HepG2 (cell line): ENCODE data around the gene MICB. TPM values are rescaled to one million over a fixed set of nuclear protein-coding genes. Genes with fewer than 3 reads are reported as not detected.
A peak's percentile ranks its signal among the peaks of the same experiment; 100 is the strongest.

Experiments
- ATF1 ChIP-seq: IDR thresholded peaks from 2 replicates; pipeline ENCODE4 v1.6.1; 2016; ENCODE audit warnings: mild to moderate bottlenecking, control low read depth
- CBFB ChIP-seq: sonication (generic); formaldehyde crosslinking; IDR thresholded peaks from 2 replicates; pipeline ENCODE4 v1.4.0; 2020; ENCODE audit warnings: missing genetic modification reagents
- E2F2 ChIP-seq: sonication (generic); formaldehyde crosslinking; IDR thresholded peaks from 2 replicates; pipeline ENCODE4 v1.4.0; 2020; ENCODE audit warnings: missing genetic modification reagents, borderline replicate concordance
- EEA1 ChIP-seq: sonication (generic); formaldehyde crosslinking; IDR thresholded peaks from 2 replicates; pipeline ENCODE4 v1.5.1; 2020; ENCODE audit warnings: mild to moderate bottlenecking, missing genetic modification reagents, borderline replicate concordance
- JDP2 ChIP-seq: sonication (generic); formaldehyde crosslinking; IDR thresholded peaks from 2 replicates; pipeline ENCODE4 v1.8.1; 2022; ENCODE audit warnings: missing genetic modification reagents, borderline replicate concordance
- MLLT10 ChIP-seq: sonication (generic); formaldehyde crosslinking; IDR thresholded peaks from 2 replicates; pipeline ENCODE4 v1.4.0; 2020; ENCODE audit warnings: missing genetic modification reagents
- MLX ChIP-seq: IDR thresholded peaks from 2 replicates; pipeline ENCODE4 v1.6.1; 2016
- MNT ChIP-seq: fragments of 450-650 bp; IDR thresholded peaks from 2 replicates; pipeline ENCODE4 v1.6.1; 2016
- NCOA5 ChIP-seq: sonication (generic); formaldehyde crosslinking; IDR thresholded peaks from 2 replicates; pipeline ENCODE4 v1.4.0; 2020; ENCODE audit warnings: missing genetic modification reagents
- NFATC3 ChIP-seq: sonication (generic); formaldehyde crosslinking; IDR thresholded peaks from 2 replicates; pipeline ENCODE4 v1.5.1; 2020; ENCODE audit warnings: mild to moderate bottlenecking, missing genetic modification reagents
- POGZ ChIP-seq: sonication (generic); formaldehyde crosslinking; IDR thresholded peaks from 2 replicates; pipeline ENCODE4 v1.4.0; 2020; ENCODE audit warnings: mild to moderate bottlenecking, missing genetic modification reagents
- SP2 ChIP-seq: sonication (generic); formaldehyde crosslinking; IDR thresholded peaks from 2 replicates; pipeline ENCODE4 v1.5.1; 2020; ENCODE audit warnings: mild to moderate bottlenecking, missing genetic modification reagents
- SUZ12 ChIP-seq: fragments of 150-350 bp; IDR thresholded peaks from 2 replicates; pipeline ENCODE4 v1.6.1; 2014; ENCODE audit warnings: low read depth, low read length
- TARDBP ChIP-seq: sonication (generic); formaldehyde crosslinking; IDR thresholded peaks from 2 replicates; pipeline ENCODE4 v1.8.0; 2022; ENCODE audit warnings: mild to moderate bottlenecking, missing genetic modification reagents
- TSC22D2 ChIP-seq: sonication (generic); formaldehyde crosslinking; IDR thresholded peaks from 2 replicates; pipeline ENCODE4 v1.5.1; 2020; ENCODE audit warnings: missing genetic modification reagents, mild to moderate bottlenecking, borderline replicate concordance
- ZBTB3 ChIP-seq: sonication (generic); formaldehyde crosslinking; IDR thresholded peaks from 2 replicates; pipeline ENCODE4 v1.4.0; 2020; ENCODE audit warnings: low read depth, mild to moderate bottlenecking, moderate library complexity, missing genetic modification reagents, borderline replicate concordance
- ZFP82 ChIP-seq: sonication (generic); formaldehyde crosslinking; IDR thresholded peaks from 2 replicates; pipeline ENCODE4 v1.5.1; 2020; ENCODE audit warnings: mild to moderate bottlenecking, missing genetic modification reagents, borderline replicate concordance
- ZFYVE20 ChIP-seq: sonication (generic); formaldehyde crosslinking; IDR thresholded peaks from 2 replicates; pipeline ENCODE4 v1.8.0; 2023; ENCODE audit warnings: low read depth, mild to moderate bottlenecking, moderate library complexity, missing genetic modification reagents, borderline replicate concordance
- ZNF3 ChIP-seq: IDR thresholded peaks from 2 replicates; pipeline ENCODE4 v1.7.0; 2017; ENCODE audit warnings: inconsistent platforms
- ZNF33A ChIP-seq: sonication (generic); formaldehyde crosslinking; IDR thresholded peaks from 2 replicates; pipeline ENCODE4 v1.5.1; 2020; ENCODE audit warnings: missing genetic modification reagents, mild to moderate bottlenecking, moderate library complexity, borderline replicate concordance
- ZNF567 ChIP-seq: sonication (generic); formaldehyde crosslinking; IDR thresholded peaks from 2 replicates; pipeline ENCODE4 v1.8.1; 2023; ENCODE audit warnings: mild to moderate bottlenecking, missing genetic modification reagents, borderline replicate concordance
- ZNF792 ChIP-seq: IDR thresholded peaks from 2 replicates; pipeline ENCODE4 v1.6.1; 2016
- ZNF879 ChIP-seq: sonication (generic); formaldehyde crosslinking; IDR thresholded peaks from 2 replicates; pipeline ENCODE4 v1.8.1; 2023; ENCODE audit warnings: missing genetic modification reagents
- ZSCAN25 ChIP-seq: sonication (generic); formaldehyde crosslinking; IDR thresholded peaks from 2 replicates; pipeline ENCODE4 v1.8.0; 2022; ENCODE audit warnings: mild to moderate bottlenecking, missing genetic modification reagents
- polyA plus RNA-seq, 8 experiments: library from polyadenylated mRNA; depleted of rRNA in 3 of 8; stranded (reverse) in 7 of 8; unstranded in 1 of 8; fragments of >200 nt; fragmentation: Illumina TruSeq in 4 of 8; extraction: Trizol in 4 of 8; gene quantifications; 2 replicates each; pipeline versions ENCODE4 v1.2.1 to v1.2.3, GENCODE V29; 2011 to 2016; ENCODE audit warnings: low read depth in 4 of 8, missing spikeins in 1 of 8, mixed read lengths in 1 of 8; ENCODE audit not compliant: insufficient read depth in 1 of 8
- total RNA-seq, 5 experiments: library from RNA; depleted of rRNA; stranded (reverse); fragments of >200 nt; fragmentation: Illumina TruSeq; extraction: Trizol; gene quantifications; 2 replicates each; pipeline ENCODE4 v1.2.3, GENCODE V29; 2016; ENCODE audit warnings: low read depth in 1 of 5
- TF ChIP-seq, protein P1 (sequence below): sonication (generic); formaldehyde crosslinking; IDR thresholded peaks from 2 replicates; pipeline ENCODE4 v1.5.0; 2020; ENCODE audit warnings: mild to moderate bottlenecking, missing genetic modification reagents
- TF ChIP-seq, protein P2 (sequence below): sonication (generic); formaldehyde crosslinking; IDR thresholded peaks from 2 replicates; pipeline ENCODE4 v1.4.0; 2020; ENCODE audit warnings: missing genetic modification reagents, borderline replicate concordance

Gene MICB
- total and polyA plus RNA-seq, 2 of the 13 experiments (the other 11 are each of a cell fraction or from before 2014, with no cell fraction given) = 12.5 to 12.8 TPM

DNA sequence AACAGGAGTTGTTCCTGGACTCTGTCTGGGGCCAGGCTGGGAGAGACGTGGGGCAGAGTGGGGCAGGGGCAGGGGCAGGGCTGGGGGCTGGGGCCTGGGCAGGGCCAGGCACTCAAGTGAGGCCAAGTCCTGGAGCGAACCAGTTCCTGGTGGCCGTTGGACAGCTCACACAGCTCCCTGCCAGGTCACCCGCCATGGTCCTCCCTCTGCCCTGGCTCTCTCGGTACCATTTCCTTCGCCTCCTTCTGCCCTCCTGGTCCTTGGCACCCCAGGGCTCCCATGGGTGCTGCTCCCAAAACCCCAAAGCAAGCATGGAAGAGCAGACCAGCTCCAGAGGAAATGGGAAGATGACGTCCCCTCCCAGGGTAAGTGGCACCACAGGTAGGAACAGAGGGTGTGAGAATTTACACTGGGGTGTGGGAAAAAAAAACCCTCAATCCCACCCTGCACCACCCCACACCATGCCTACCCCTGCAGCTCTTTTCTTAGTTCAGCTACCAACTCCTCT is 30.9 kb downstream of the MICB start, which contains the start of gene MCCD1 (continued):
- TF ChIP-seq POGZ (CRISPR knock-in tag) (no peak), CBFB (CRISPR knock-in tag) (no peak), SUZ12 (no peak), MLLT10 (CRISPR knock-in tag) (no peak), ZBTB3 (CRISPR knock-in tag) (no peak), E2F2 (CRISPR knock-in tag) (no peak), ZFP82 (CRISPR knock-in tag) (no peak), TSC22D2 (no peak), SP2 (CRISPR knock-in tag) (no peak), MNT (no peak), ZFYVE20 (no peak), NFATC3 (CRISPR knock-in tag) (no peak), ZSCAN25 (CRISPR knock-in tag) (no peak), TARDBP (CRISPR knock-in tag) (peak; percentile 56), MLX (CRISPR knock-in tag) (no peak), NCOA5 (no peak), EEA1 (0 out of 2 replicates have a peak, but pooled peaks have one; percentile 64), ZNF3 (CRISPR knock-in tag) (no peak), ZNF33A (CRISPR knock-in tag) (no peak), ZNF567 (CRISPR knock-in tag) (no peak), ATF1 (no peak), JDP2 (no peak), ZNF879 (CRISPR knock-in tag) (no peak), ZNF792 (CRISPR knock-in tag) (no peak)
- TF ChIP-seq, protein P1, sequence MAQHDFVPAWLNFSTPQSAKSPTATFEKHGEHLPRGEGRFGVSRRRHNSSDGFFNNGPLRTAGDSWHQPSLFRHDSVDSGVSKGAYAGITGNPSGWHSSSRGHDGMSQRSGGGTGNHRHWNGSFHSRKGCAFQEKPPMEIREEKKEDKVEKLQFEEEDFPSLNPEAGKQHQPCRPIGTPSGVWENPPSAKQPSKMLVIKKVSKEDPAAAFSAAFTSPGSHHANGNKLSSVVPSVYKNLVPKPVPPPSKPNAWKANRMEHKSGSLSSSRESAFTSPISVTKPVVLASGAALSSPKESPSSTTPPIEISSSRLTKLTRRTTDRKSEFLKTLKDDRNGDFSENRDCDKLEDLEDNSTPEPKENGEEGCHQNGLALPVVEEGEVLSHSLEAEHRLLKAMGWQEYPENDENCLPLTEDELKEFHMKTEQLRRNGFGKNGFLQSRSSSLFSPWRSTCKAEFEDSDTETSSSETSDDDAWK (CRISPR knock-in tag) = no peak
- TF ChIP-seq, protein P2, sequence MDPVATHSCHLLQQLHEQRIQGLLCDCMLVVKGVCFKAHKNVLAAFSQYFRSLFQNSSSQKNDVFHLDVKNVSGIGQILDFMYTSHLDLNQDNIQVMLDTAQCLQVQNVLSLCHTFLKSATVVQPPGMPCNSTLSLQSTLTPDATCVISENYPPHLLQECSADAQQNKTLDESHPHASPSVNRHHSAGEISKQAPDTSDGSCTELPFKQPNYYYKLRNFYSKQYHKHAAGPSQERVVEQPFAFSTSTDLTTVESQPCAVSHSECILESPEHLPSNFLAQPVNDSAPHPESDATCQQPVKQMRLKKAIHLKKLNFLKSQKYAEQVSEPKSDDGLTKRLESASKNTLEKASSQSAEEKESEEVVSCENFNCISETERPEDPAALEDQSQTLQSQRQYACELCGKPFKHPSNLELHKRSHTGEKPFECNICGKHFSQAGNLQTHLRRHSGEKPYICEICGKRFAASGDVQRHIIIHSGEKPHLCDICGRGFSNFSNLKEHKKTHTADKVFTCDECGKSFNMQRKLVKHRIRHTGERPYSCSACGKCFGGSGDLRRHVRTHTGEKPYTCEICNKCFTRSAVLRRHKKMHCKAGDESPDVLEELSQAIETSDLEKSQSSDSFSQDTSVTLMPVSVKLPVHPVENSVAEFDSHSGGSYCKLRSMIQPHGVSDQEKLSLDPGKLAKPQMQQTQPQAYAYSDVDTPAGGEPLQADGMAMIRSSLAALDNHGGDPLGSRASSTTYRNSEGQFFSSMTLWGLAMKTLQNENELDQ (CRISPR knock-in tag) = no peak
